ENCODE data around the gene MUC2. TPM values are rescaled to one million over a fixed set of nuclear protein-coding genes. Genes with fewer than 3 reads are reported as not detected.

MUC2 gene
- total and polyA plus RNA-seq, 7 donors: 2.5 to 248 (median 15.4) TPM; not detected in 1

- H3K27me3 ChIP-seq: peaks cover 0 to 46% (median 4%) of the 10 kb centered on the region in 3 donors
- no peaks in the 10 kb centered on the region for H3K36me3 ChIP-seq
- H3K4me1 ChIP-seq: no peaks in the 10 kb centered on the region
- TF ChIP-seq POLR2A (IDR thresholded peaks at IDR 0.05) (no peak), POLR2AphosphoS5 (IDR thresholded peaks at IDR 0.05) (no peak), EP300 (IDR thresholded peaks at IDR 0.05) (no peak), CTCF (IDR thresholded peaks at IDR 0.05) (no peak)
- H3K9me3 ChIP-seq: no peaks in the 10 kb centered on the region
- WGBS, 2 donors: 89 to 92% methylated on average over 21 of the region's 21 CpGs
- DNase-seq: no peak
- H3K4me3 ChIP-seq: no peak overlapping the region
- intact Hi-C loops (cut with DNase I): no loop called here
- no peak overlapping the region for H3K27ac ChIP-seq
These were observed 3.0 kb upstream of the MUC2 start for GRCh38 chr11:1071571-1072115.

GRCh38 chr11:1072116-1072820, 2.4 kb upstream of the MUC2 start:
- Histone ChIP-seq H3K4me1 (no peaks in the 10 kb centered on the region), H3K9me3 (no peaks in the 10 kb centered on the region), H3K27me3 (peaks cover 0 to 46% (median 4%) of the 10 kb centered on the region in 3 donors), H3K4me3 (no peak overlapping the region), H3K27ac (no peak overlapping the region), H3K36me3 (no peaks in the 10 kb centered on the region)
- DNase-seq: peak; percentile 59
- TF ChIP-seq CTCF (IDR thresholded peaks at IDR 0.05) (no peak), POLR2AphosphoS5 (IDR thresholded peaks at IDR 0.05) (no peak), POLR2A (IDR thresholded peaks at IDR 0.05) (no peak), EP300 (IDR thresholded peaks at IDR 0.05) (no peak)
- intact Hi-C loops (cut with DNase I): no loop called here
- 57 to 69% methylated on average over 18 of the region's 18 CpGs for WGBS, 2 donors

GRCh38 chr11:1072821-1073231, 1.8 kb upstream of the MUC2 start:
- Histone ChIP-seq H3K4me1 (no peaks in the 10 kb centered on the region), H3K27ac (no peak overlapping the region), H3K27me3 (peaks cover 0 to 49% (median 4%) of the 10 kb centered on the region in 3 donors), H3K4me3 (no peak overlapping the region), H3K9me3 (no peaks in the 10 kb centered on the region), H3K36me3 (no peaks in the 10 kb centered on the region)
- WGBS, 2 donors: 71 to 79% methylated on average over 9 of the region's 9 CpGs
- TF ChIP-seq POLR2A (IDR thresholded peaks at IDR 0.05) (no peak), EP300 (IDR thresholded peaks at IDR 0.05) (no peak), CTCF (IDR thresholded peaks at IDR 0.05) (no peak), POLR2AphosphoS5 (IDR thresholded peaks at IDR 0.05) (no peak)
- peak; percentile 33 for DNase-seq
- intact Hi-C loops (cut with DNase I): no loop called here

GRCh38 chr11:1073261-1073724, 1.4 kb upstream of the MUC2 start:
- DNase-seq: peak; percentile 70
- H3K36me3 ChIP-seq: no peaks in the 10 kb centered on the region
- no peak overlapping the region for H3K27ac ChIP-seq
- TF ChIP-seq EP300 (IDR thresholded peaks at IDR 0.05) (no peak), POLR2AphosphoS5 (IDR thresholded peaks at IDR 0.05) (no peak), CTCF (IDR thresholded peaks at IDR 0.05) (no peak), POLR2A (IDR thresholded peaks at IDR 0.05) (no peak)
- intact Hi-C loops (cut with DNase I): no loop called here
- WGBS, 2 donors: 15 to 39% methylated on average over 13 of the region's 13 CpGs
- H3K4me3 ChIP-seq: no peak overlapping the region
- H3K9me3 ChIP-seq: no peaks in the 10 kb centered on the region
- H3K4me1 ChIP-seq: no peaks in the 10 kb centered on the region
- H3K27me3 ChIP-seq: peaks cover 0 to 49% (median 4%) of the 10 kb centered on the region in 3 donors

All from sigmoid colon (tissue), 7 donors.